Measurements from ENCODE around the gene GMDS. TPM values are rescaled to one million over a fixed set of nuclear protein-coding genes. Genes with fewer than 3 reads are reported as not detected.

Gene GMDS
- total RNA-seq, 1 donor from 2014 or later = 27.0 TPM

- no peak for DNase-seq (ENCODE audit: low read depth)
- TF ChIP-seq CTCF (IDR thresholded peaks at IDR 0.05; ENCODE audit: insufficient read depth, low read length, poor library complexity, severe bottlenecking) = no peak
- Histone ChIP-seq H3K36me3 (ENCODE audit: control insufficient read depth, insufficient read depth, low read length) (no peaks in the 10 kb centered on the region), H3K27me3 (ENCODE audit: control insufficient read depth, insufficient read depth, low read length) (no peaks in the 10 kb centered on the region), H3K4me3 (ENCODE audit: low read depth, low read length) (no peak overlapping the region)
These were observed 59.9 kb downstream of the GMDS start for GRCh38 chr6:2185466-2185865.

- no peak for DNase-seq (ENCODE audit: low read depth)
- TF ChIP-seq CTCF (IDR thresholded peaks at IDR 0.05; ENCODE audit: insufficient read depth, low read length, poor library complexity, severe bottlenecking) = no peak
- no peaks in the 10 kb centered on the region for H3K36me3 ChIP-seq (ENCODE audit: control insufficient read depth, insufficient read depth, low read length)
These were observed 60.5 kb downstream of the GMDS start for GRCh38 chr6:2184700-2185455.

GRCh38 chr6:2183752-2184151, 61.7 kb downstream of the GMDS start:
- no peaks in the 10 kb centered on the region for H3K27me3 ChIP-seq (ENCODE audit: control insufficient read depth, insufficient read depth, low read length)
- H3K4me3 ChIP-seq (ENCODE audit: low read depth, low read length) = no peak overlapping the region
- no peak for TF ChIP-seq CTCF (IDR thresholded peaks at IDR 0.05; ENCODE audit: insufficient read depth, low read length, poor library complexity, severe bottlenecking)
- no peaks in the 10 kb centered on the region for H3K36me3 ChIP-seq (ENCODE audit: control insufficient read depth, insufficient read depth, low read length)
- DNase-seq (ENCODE audit: low read depth) = no peak

More at GRCh38 chr6:2184700-2185455, 60.5 kb downstream of the GMDS start:
- no peak overlapping the region for H3K4me3 ChIP-seq (ENCODE audit: low read depth, low read length)
- no peaks in the 10 kb centered on the region for H3K27me3 ChIP-seq (ENCODE audit: control insufficient read depth, insufficient read depth, low read length)

- TF ChIP-seq CTCF (IDR thresholded peaks at IDR 0.05; ENCODE audit: insufficient read depth, low read length, poor library complexity, severe bottlenecking) = no peak
- H3K27me3 ChIP-seq (ENCODE audit: control insufficient read depth, insufficient read depth, low read length) = no peaks in the 10 kb centered on the region
- no peak for DNase-seq (ENCODE audit: low read depth)
These were observed 62.2 kb downstream of the GMDS start for GRCh38 chr6:2183246-2183645.

GRCh38 chr6:2182251-2182650, 63.2 kb downstream of the GMDS start:
- DNase-seq (ENCODE audit: low read depth) = no peak
- no peaks in the 10 kb centered on the region for H3K36me3 ChIP-seq (ENCODE audit: control insufficient read depth, insufficient read depth, low read length)
- H3K27me3 ChIP-seq (ENCODE audit: control insufficient read depth, insufficient read depth, low read length) = no peaks in the 10 kb centered on the region
- no peak overlapping the region for H3K4me3 ChIP-seq (ENCODE audit: low read depth, low read length)
- no peak for TF ChIP-seq CTCF (IDR thresholded peaks at IDR 0.05; ENCODE audit: insufficient read depth, low read length, poor library complexity, severe bottlenecking)

More at GRCh38 chr6:2183246-2183645, 62.2 kb downstream of the GMDS start:
- no peak overlapping the region for H3K4me3 ChIP-seq (ENCODE audit: low read depth, low read length)
- H3K36me3 ChIP-seq (ENCODE audit: control insufficient read depth, insufficient read depth, low read length) = no peaks in the 10 kb centered on the region

- Histone ChIP-seq H3K36me3 (ENCODE audit: control insufficient read depth, insufficient read depth, low read length) (no peaks in the 10 kb centered on the region), H3K27me3 (ENCODE audit: control insufficient read depth, insufficient read depth, low read length) (no peaks in the 10 kb centered on the region), H3K4me3 (ENCODE audit: low read depth, low read length) (no peak overlapping the region)
- TF ChIP-seq CTCF (IDR thresholded peaks at IDR 0.05; ENCODE audit: insufficient read depth, low read length, poor library complexity, severe bottlenecking) = no peak
- no peak for DNase-seq (ENCODE audit: low read depth)
These were observed 63.8 kb downstream of the GMDS start for GRCh38 chr6:2181567-2181966.

Measured in kidney epithelial cell (primary cell).